Keratinocyte (primary cell): ENCODE results near the gene CABP2. TPM values are rescaled to one million over a fixed set of nuclear protein-coding genes. Genes with fewer than 3 reads are reported as not detected.

Source experiments
- DNase-seq: peaks from one replicate; pipeline ENCODE4 v3.0.0-alpha.2; 2011; ENCODE audit warnings: low read depth, missing footprints, low spot score
- FAIRE-seq: peaks from 2 replicates; lab custom pipeline; 2011; peaks lifted over from hg19 to GRCh38; lab: Jason Lieb, UNC
- H2AFZ ChIP-seq: 2 replicates; pipeline ENCODE4 v1.6.0; 2012; ENCODE audit warnings: low read length, control low read depth, inconsistent platforms; ENCODE audit not compliant: control insufficient read depth
- H3K27ac ChIP-seq: 2 replicates; pipeline ENCODE4 v1.5.1; 2011; ENCODE audit warnings: low read length; ENCODE audit not compliant: control insufficient read depth, insufficient read depth
- H3K27me3 ChIP-seq: 3 replicates; pipeline ENCODE4 v1.6.0; 2011; ENCODE audit warnings: low read length; ENCODE audit not compliant: control insufficient read depth, insufficient read depth; ENCODE audit errors: extremely low read depth
- H3K36me3 ChIP-seq, 2 experiments: 2 replicates in 1 of 2; 3 replicates in 1 of 2; pipeline ENCODE4 v1.5.1; 2011; ENCODE audit warnings: low read length in 2 of 2, mild to moderate bottlenecking in 1 of 2; ENCODE audit not compliant: control insufficient read depth in 2 of 2, insufficient read depth in 2 of 2; ENCODE audit errors: extremely low read depth in 1 of 2
- H3K4me1 ChIP-seq: 3 replicates; pipeline ENCODE4 v1.5.1; 2011; ENCODE audit warnings: low read length; ENCODE audit not compliant: control insufficient read depth, insufficient read depth; ENCODE audit errors: extremely low read depth
- H3K4me2 ChIP-seq: 3 replicates; pipeline ENCODE4 v1.6.0; 2011; ENCODE audit warnings: low read depth, low read length; ENCODE audit not compliant: control insufficient read depth, insufficient read depth; ENCODE audit errors: extremely low read depth
- H3K4me3 ChIP-seq, 3 experiments: fragments of 200-600 bp in 1 of 3; sonication (generic) in 1 of 3; 2 replicates in 2 of 3; 3 replicates in 1 of 3; pipeline ENCODE4 v1.5.1; 2011 to 2016; ENCODE audit warnings: low read length in 3 of 3, mild to moderate bottlenecking in 3 of 3, control low read depth in 2 of 3, inconsistent platforms in 1 of 3, low read depth in 1 of 3, mixed read lengths in 1 of 3, mixed run types in 1 of 3, moderate library complexity in 1 of 3; ENCODE audit not compliant: control insufficient read depth in 2 of 3, insufficient read depth in 2 of 3; ENCODE audit errors: extremely low read depth in 1 of 3
- H3K79me2 ChIP-seq: 2 replicates; pipeline ENCODE4 v1.6.0; 2012; ENCODE audit warnings: low read length; ENCODE audit not compliant: control insufficient read depth, insufficient read depth
- H3K9ac ChIP-seq: 3 replicates; pipeline ENCODE4 v1.6.0; 2011; ENCODE audit warnings: low read length; ENCODE audit not compliant: control insufficient read depth, insufficient read depth; ENCODE audit errors: extremely low read depth
- H3K9me1 ChIP-seq: 3 replicates; pipeline ENCODE4 v1.6.0; 2011; ENCODE audit warnings: low read length; ENCODE audit not compliant: control insufficient read depth, insufficient read depth; ENCODE audit errors: extremely low read depth
- H3K9me3 ChIP-seq: 2 replicates; pipeline ENCODE4 v1.5.1; 2012; ENCODE audit warnings: low read depth, low read length; ENCODE audit not compliant: control insufficient read depth
- H4K20me1 ChIP-seq: 3 replicates; pipeline ENCODE4 v1.6.0; 2011; ENCODE audit warnings: low read length; ENCODE audit not compliant: control insufficient read depth, insufficient read depth; ENCODE audit errors: extremely low read depth
- EZH2 ChIP-seq: IDR thresholded peaks from one replicate; pipeline ENCODE4 v1.6.1; 2012; ENCODE audit warnings: inconsistent platforms, mild to moderate bottlenecking, low read length, moderate library complexity
- dilution Hi-C: fragments of 300-500 bp; cut with MboI; formaldehyde crosslinking; loops from one replicate; pipeline ENCODE4 v1.7.0; 2020; ENCODE audit warnings: low sequenced_read_pairs; ENCODE audit not compliant: extremely low pct_ligation_motif_present
- polyA plus RNA-seq, 5 experiments: library from polyadenylated mRNA; depleted of rRNA in 3 of 5; stranded (reverse) in 3 of 5; stranded (forward) in 1 of 5; unstranded in 1 of 5; fragments of >200 nt; gene quantifications; 1 replicate in 1 of 5; 2 replicates in 3 of 5; 3 replicates in 1 of 5; pipeline versions ENCODE4 v1.2.1 to v1.2.3, GENCODE V29; 2011 to 2012; ENCODE audit warnings: missing spikeins in 2 of 5, low read depth in 1 of 5, low replicate concordance in 1 of 5
- TF ChIP-seq, protein P1 (sequence below), 3 experiments: IDR thresholded peaks in 1 of 3; conservative IDR thresholded peaks in 1 of 3; optimal IDR thresholded peaks in 1 of 3; 2 replicates in 2 of 3; 3 replicates in 1 of 3; pipeline versions ENCODE3 to v1.5.1; 2011; ENCODE audit warnings: low read length in 3 of 3, mild to moderate bottlenecking in 3 of 3, moderate library complexity in 2 of 3, control low read depth in 1 of 3, inconsistent platforms in 1 of 3; ENCODE audit not compliant: insufficient read depth in 2 of 3; ENCODE audit errors: extremely low read depth in 1 of 3

Gene CABP2
- polyA plus RNA-seq, 1 donor (not counting 4 experiments of a cell fraction or from before 2014, with no cell fraction given) = not detected

DNA sequence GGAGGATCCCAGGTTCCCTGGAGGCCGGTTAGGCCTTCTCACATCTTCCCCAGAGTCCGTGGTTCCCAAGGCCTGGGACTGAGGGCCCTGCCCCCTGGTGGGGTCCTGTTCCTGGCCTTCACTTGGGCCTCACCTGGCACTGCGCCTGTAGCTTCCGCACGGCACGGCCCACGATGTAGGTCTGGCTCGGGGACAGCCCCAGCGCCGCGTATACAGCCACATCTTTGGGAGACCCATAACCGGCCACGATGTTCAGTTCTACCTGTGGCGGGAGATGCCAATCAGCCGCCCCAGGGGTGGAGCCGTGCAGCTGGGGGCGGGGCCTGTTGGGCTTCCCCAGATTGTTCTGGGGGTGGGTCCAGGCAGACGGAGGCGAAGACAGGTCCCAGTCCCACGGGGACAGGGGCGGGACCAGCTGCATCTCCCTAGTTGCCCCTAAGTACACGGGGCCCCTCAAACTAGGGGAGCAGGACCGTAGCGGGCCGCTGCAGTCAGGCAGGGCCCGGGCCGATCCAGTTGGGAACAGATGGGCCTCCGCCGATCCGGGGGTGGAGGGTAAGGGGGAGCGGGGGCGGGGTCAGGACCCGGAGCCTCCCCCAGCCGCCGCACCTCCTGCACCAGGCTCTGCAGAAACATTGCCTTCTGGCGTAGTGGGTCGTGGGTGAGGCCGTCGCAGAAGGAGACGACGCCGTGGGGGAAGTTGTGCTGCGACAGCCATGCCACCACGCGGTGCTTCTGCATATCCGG lies 30.3 kb downstream of the CABP2 start:
- no peaks in the 10 kb centered on the region for H3K79me2 ChIP-seq
- no peaks in the 10 kb centered on the region for H3K9me3 ChIP-seq
- dilution Hi-C loops = no loop called here
- FAIRE-seq (no peak), DNase-seq (no peak)
- no peak overlapping the region for H3K4me3 ChIP-seq
- no peak overlapping the region for H3K9ac ChIP-seq
- no peaks in the 10 kb centered on the region for H3K4me1 ChIP-seq
- no peak overlapping the region for H2AFZ ChIP-seq
- H3K36me3 ChIP-seq = peaks cover 18 to 30% of the 10 kb centered on the region in 2 experiments
- H3K27ac ChIP-seq = no peak overlapping the region
- H4K20me1 ChIP-seq = no peaks in the 10 kb centered on the region
- TF ChIP-seq, protein P1, sequence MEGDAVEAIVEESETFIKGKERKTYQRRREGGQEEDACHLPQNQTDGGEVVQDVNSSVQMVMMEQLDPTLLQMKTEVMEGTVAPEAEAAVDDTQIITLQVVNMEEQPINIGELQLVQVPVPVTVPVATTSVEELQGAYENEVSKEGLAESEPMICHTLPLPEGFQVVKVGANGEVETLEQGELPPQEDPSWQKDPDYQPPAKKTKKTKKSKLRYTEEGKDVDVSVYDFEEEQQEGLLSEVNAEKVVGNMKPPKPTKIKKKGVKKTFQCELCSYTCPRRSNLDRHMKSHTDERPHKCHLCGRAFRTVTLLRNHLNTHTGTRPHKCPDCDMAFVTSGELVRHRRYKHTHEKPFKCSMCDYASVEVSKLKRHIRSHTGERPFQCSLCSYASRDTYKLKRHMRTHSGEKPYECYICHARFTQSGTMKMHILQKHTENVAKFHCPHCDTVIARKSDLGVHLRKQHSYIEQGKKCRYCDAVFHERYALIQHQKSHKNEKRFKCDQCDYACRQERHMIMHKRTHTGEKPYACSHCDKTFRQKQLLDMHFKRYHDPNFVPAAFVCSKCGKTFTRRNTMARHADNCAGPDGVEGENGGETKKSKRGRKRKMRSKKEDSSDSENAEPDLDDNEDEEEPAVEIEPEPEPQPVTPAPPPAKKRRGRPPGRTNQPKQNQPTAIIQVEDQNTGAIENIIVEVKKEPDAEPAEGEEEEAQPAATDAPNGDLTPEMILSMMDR (optimal IDR thresholded peaks at IDR 0.05 in 1 of 3, IDR thresholded peaks at IDR 0.05 in 1 of 3, conservative IDR thresholded peaks at IDR 0.05 in 1 of 3; ENCODE audit: extremely low read depth in 1 of 3, insufficient read depth in 2 of 3, low read length in 3 of 3) = no peak
- TF ChIP-seq EZH2 = no peak
- no peak overlapping the region for H3K4me2 ChIP-seq
- H3K9me1 ChIP-seq = no peaks in the 10 kb centered on the region
- H3K27me3 ChIP-seq = no peaks in the 10 kb centered on the region

DNA sequence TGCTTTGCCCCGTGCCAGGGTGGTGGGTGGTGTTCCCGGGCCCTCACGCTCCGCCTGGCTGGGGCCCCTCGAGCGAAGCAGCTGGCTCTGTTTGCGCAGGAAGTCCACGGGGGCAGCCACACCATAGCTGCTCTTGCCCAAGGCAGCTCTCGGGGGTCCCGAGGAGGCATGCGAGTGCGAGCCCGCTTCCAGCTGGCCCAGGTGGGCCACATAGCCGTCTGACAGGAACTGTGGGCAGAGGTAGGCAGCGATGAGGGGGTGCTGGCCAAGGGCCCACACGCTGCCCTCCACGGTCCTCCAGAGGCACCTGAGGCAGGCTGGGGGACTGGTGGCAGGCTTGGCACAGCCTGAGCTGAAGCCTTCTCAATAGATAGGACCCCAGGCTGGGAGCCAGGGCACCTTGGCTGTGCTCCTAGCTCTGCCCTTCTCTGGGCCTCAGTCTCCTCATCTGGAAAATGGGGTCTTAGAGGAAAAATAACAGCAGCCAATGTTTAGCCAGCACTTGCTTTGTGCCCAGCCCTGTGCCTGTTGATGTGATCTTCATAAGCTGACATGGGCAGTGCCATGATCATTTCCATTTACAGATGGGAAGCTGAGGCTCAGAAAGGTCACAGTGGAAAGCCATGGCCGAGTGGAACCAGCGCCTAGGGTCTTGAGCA lies 31.0 kb downstream of the CABP2 start:
- no peak overlapping the region for H2AFZ ChIP-seq
- H3K4me3 ChIP-seq = no peak overlapping the region
- H3K9me3 ChIP-seq = no peaks in the 10 kb centered on the region
- no peaks in the 10 kb centered on the region for H3K4me1 ChIP-seq
- H4K20me1 ChIP-seq = no peaks in the 10 kb centered on the region
- no peak overlapping the region for H3K4me2 ChIP-seq
- FAIRE-seq (no peak), DNase-seq (no peak)
- H3K36me3 ChIP-seq = peaks cover 18 to 27% of the 10 kb centered on the region in 2 experiments
- no peaks in the 10 kb centered on the region for H3K79me2 ChIP-seq
- no peak overlapping the region for H3K9ac ChIP-seq
- TF ChIP-seq, protein P1 (optimal IDR thresholded peaks at IDR 0.05 in 1 of 3, IDR thresholded peaks at IDR 0.05 in 1 of 3, conservative IDR thresholded peaks at IDR 0.05 in 1 of 3; ENCODE audit: extremely low read depth in 1 of 3, insufficient read depth in 2 of 3, low read length in 3 of 3) = no peak
- TF ChIP-seq EZH2 = no peak
- H3K27me3 ChIP-seq = no peaks in the 10 kb centered on the region
- dilution Hi-C loops = no loop called here
- no peak overlapping the region for H3K27ac ChIP-seq
- H3K9me1 ChIP-seq = no peaks in the 10 kb centered on the region
